H9 (cell line): ENCODE results near the gene RALGAPA1. TPM values are rescaled to one million over a fixed set of nuclear protein-coding genes. Genes with fewer than 3 reads are reported as not detected.

Source experiments
- DNase-seq: peaks from one replicate; pipeline ENCODE4 v3.0.0-alpha.2; 2017
- H2AFZ ChIP-seq: one replicate; pipeline ENCODE4 v1.6.1; 2013; ENCODE audit warnings: mild to moderate bottlenecking, low read length, control low read depth, moderate library complexity
- H2AK5ac ChIP-seq: 2 replicates; pipeline ENCODE4 v1.6.1; 2013; ENCODE audit warnings: low read length, control low read depth, mixed read lengths; ENCODE audit not compliant: insufficient read length
- H2BK120ac ChIP-seq: one replicate; pipeline ENCODE4 v1.6.1; 2013; ENCODE audit warnings: low read depth, mild to moderate bottlenecking, low read length, control low read depth, inconsistent platforms; ENCODE audit not compliant: poor library complexity, severe bottlenecking
- H2BK12ac ChIP-seq: 2 replicates; pipeline ENCODE4 v1.6.1; 2013; ENCODE audit warnings: low read length, control low read depth, mixed read lengths, low read depth; ENCODE audit not compliant: insufficient read length
- H2BK15ac ChIP-seq: 2 replicates; pipeline ENCODE4 v1.6.1; 2013; ENCODE audit warnings: low read depth, low read length, control low read depth
- H2BK20ac ChIP-seq: one replicate; pipeline ENCODE4 v1.6.1; 2013; ENCODE audit warnings: low read depth, mild to moderate bottlenecking, low read length, control low read depth, inconsistent platforms; ENCODE audit not compliant: poor library complexity, severe bottlenecking
- H2BK5ac ChIP-seq: 2 replicates; pipeline ENCODE4 v1.6.1; 2013; ENCODE audit warnings: low read length, control low read depth, mixed read lengths; ENCODE audit not compliant: insufficient read length
- H3K14ac ChIP-seq: 2 replicates; pipeline ENCODE4 v1.6.1; 2013; ENCODE audit warnings: low read length, control low read depth; ENCODE audit not compliant: insufficient read depth
- H3K18ac ChIP-seq: 2 replicates; pipeline ENCODE4 v1.6.1; 2013; ENCODE audit warnings: low read depth, mild to moderate bottlenecking, mixed read lengths, low read length, control low read depth; ENCODE audit not compliant: insufficient read length
- H3K23ac ChIP-seq: 2 replicates; pipeline ENCODE4 v1.6.1; 2013; ENCODE audit warnings: low read length, control low read depth, mixed read lengths, low read depth; ENCODE audit not compliant: insufficient read length
- H3K23me2 ChIP-seq: 2 replicates; pipeline ENCODE4 v1.6.1; 2013; ENCODE audit warnings: low read depth, mild to moderate bottlenecking, mixed read lengths, low read length, control low read depth; ENCODE audit not compliant: insufficient read length, poor library complexity, severe bottlenecking
- H3K27ac ChIP-seq: 2 replicates; pipeline ENCODE4 v1.5.1; 2013; ENCODE audit warnings: low read length, control low read depth, mixed read lengths, low read depth; ENCODE audit not compliant: insufficient read length
- H3K27me3 ChIP-seq: 2 replicates; pipeline ENCODE4 v1.6.1; 2013; ENCODE audit warnings: low read length, control low read depth, inconsistent platforms; ENCODE audit not compliant: insufficient read depth
- H3K4ac ChIP-seq: 2 replicates; pipeline ENCODE4 v1.6.1; 2013; ENCODE audit warnings: low read depth, mild to moderate bottlenecking, control low read depth, inconsistent platforms, low read length, moderate library complexity
- H3K4me1 ChIP-seq: 2 replicates; pipeline ENCODE4 v1.6.1; 2013; ENCODE audit warnings: low read length, control low read depth, inconsistent platforms; ENCODE audit not compliant: insufficient read depth
- H3K4me2 ChIP-seq: 2 replicates; pipeline ENCODE4 v1.6.1; 2013; ENCODE audit warnings: low read length, control low read depth, mixed read lengths; ENCODE audit not compliant: insufficient read length, insufficient read depth
- H3K56ac ChIP-seq: 2 replicates; pipeline ENCODE4 v1.6.1; 2013; ENCODE audit warnings: low read depth, mild to moderate bottlenecking, mixed read lengths, low read length, control low read depth; ENCODE audit not compliant: insufficient read length
- H3K79me1 ChIP-seq: 2 replicates; pipeline ENCODE4 v1.6.1; 2013; ENCODE audit warnings: low read depth, mild to moderate bottlenecking, moderate library complexity, low read length, control low read depth, inconsistent platforms; ENCODE audit not compliant: insufficient read depth, poor library complexity, severe bottlenecking
- H3K79me2 ChIP-seq: 2 replicates; pipeline ENCODE4 v1.6.1; 2013; ENCODE audit warnings: low read length, control low read depth, inconsistent platforms; ENCODE audit not compliant: insufficient read depth
- H3K9ac ChIP-seq: 2 replicates; pipeline ENCODE4 v1.6.1; 2013; ENCODE audit warnings: low read length, control low read depth, mixed read lengths; ENCODE audit not compliant: insufficient read length; ENCODE audit errors: extremely low read depth
- H3K9me3 ChIP-seq: one replicate; pipeline ENCODE4 v1.6.1; 2013; ENCODE audit warnings: low read depth, low read length, inconsistent platforms; ENCODE audit not compliant: control insufficient read depth
- H3T11ph ChIP-seq: one replicate; pipeline ENCODE4 v1.6.1; 2013; ENCODE audit warnings: mild to moderate bottlenecking, low read length, control low read depth, inconsistent platforms
- H4K20me1 ChIP-seq: one replicate; pipeline ENCODE4 v1.6.1; 2013; ENCODE audit not compliant: control insufficient read depth, insufficient read length, insufficient read depth
- H4K5ac ChIP-seq: 2 replicates; pipeline ENCODE4 v1.6.1; 2013; ENCODE audit warnings: low read depth, mild to moderate bottlenecking, mixed read lengths, low read length, control low read depth; ENCODE audit not compliant: insufficient read length
- H4K8ac ChIP-seq: replicated peaks from 2 replicates; pipeline ENCODE4 v1.6.1; 2013; ENCODE audit warnings: low read length, control low read depth, mixed read lengths, low read depth; ENCODE audit not compliant: insufficient read length
- H4K91ac ChIP-seq: 2 replicates; pipeline ENCODE4 v1.6.1; 2013; ENCODE audit warnings: low read depth, mild to moderate bottlenecking, moderate library complexity, mixed read lengths, low read length, control low read depth; ENCODE audit not compliant: insufficient read length
- H3K27ac Mint-ChIP-seq, 3 experiments: 2 replicates in 2 of 3; 3 replicates in 1 of 3; pipeline ENCODE4 v1.8.0; 2020 to 2021; ENCODE audit warnings: mixed read lengths in 3 of 3, mild to moderate bottlenecking in 1 of 3, moderate library complexity in 1 of 3
- H3K27me3 Mint-ChIP-seq: 2 replicates; pipeline ENCODE4 v1.8.0; 2021; ENCODE audit warnings: low read depth, mild to moderate bottlenecking, moderate library complexity, mixed read lengths
- H3K36me3 Mint-ChIP-seq, 3 experiments: 2 replicates in 2 of 3; 3 replicates in 1 of 3; pipeline ENCODE4 v1.8.0; 2020 to 2021; ENCODE audit warnings: low read depth in 3 of 3, mixed read lengths in 3 of 3; ENCODE audit not compliant: insufficient read depth in 1 of 3
- H3K4me1 Mint-ChIP-seq, 2 experiments: 2 replicates each; pipeline ENCODE4 v1.8.0; 2020; ENCODE audit warnings: mixed read lengths in 2 of 2
- H3K4me3 Mint-ChIP-seq, 2 experiments: 2 replicates in 1 of 2; 3 replicates in 1 of 2; pipeline ENCODE4 v1.8.0; 2020 to 2021; ENCODE audit warnings: mild to moderate bottlenecking in 2 of 2, mixed read lengths in 2 of 2, moderate library complexity in 1 of 2
- H3K9me3 Mint-ChIP-seq, 2 experiments: 2 replicates in 1 of 2; 3 replicates in 1 of 2; pipeline ENCODE4 v1.8.0; 2020; ENCODE audit warnings: mild to moderate bottlenecking in 2 of 2, mixed read lengths in 2 of 2, moderate library complexity in 1 of 2
- WGBS: extraction: QIAGEN DNeasy Blood & Tissue Kit; methylation state at CpG from one replicate; pipeline ENCODE4 v1.1.7; 2013; ENCODE audit warnings: missing lambda C conversion rate, low lambda C conversion rate, mixed read lengths; ENCODE audit not compliant: insufficient read length; ENCODE audit errors: extremely low coverage; 5-methylcytosine and 5-hydroxymethylcytosine counted together
- total RNA-seq: library from RNA; stranded (reverse); gene quantifications from 2 replicates; pipeline ENCODE4 v1.2.1, GENCODE V29; 2021
- TF ChIP-seq, protein P1 (sequence below): fragments of 200-600 bp; sonication (generic); conservative IDR thresholded peaks from 3 replicates; pipeline ENCODE4 v1.8.0; 2021; ENCODE audit warnings: antibody characterized with exemption, mild to moderate bottlenecking

The RALGAPA1 gene
- total RNA-seq, 1 experiment from 2014 or later: 29.8 TPM

GRCh38 chr14:35533357-35534207, 275.5 kb downstream of the RALGAPA1 start, which contains the start of gene INSM2:
Gene INSM2, plus strand, starts transcription at chr14:35534164. Its CDS starts 89 bp downstream, at chr14:35534253.
- Histone ChIP-seq H2AK5ac (no peak within 1 kb of the TSS), H3K14ac (no peak within 1 kb of the TSS), H3K23me2 (peaks cover 9% of the 10 kb centered on the region), H3K56ac (no peak within 1 kb of the TSS), H3K27ac (no peak within 1 kb of the TSS), H3K27me3 (peaks cover 23% of the 10 kb centered on the region), H3K9ac (no peak within 1 kb of the TSS), H2BK15ac (no peak within 1 kb of the TSS), H2BK12ac (no peak within 1 kb of the TSS), H2BK120ac (no peak within 1 kb of the TSS), H3K79me2 (no peaks in the 10 kb centered on the region), H3K23ac (no peak within 1 kb of the TSS), H3K4ac (no peak within 1 kb of the TSS), H3K4me2 (peak within 1 kb of the TSS; percentile 63), H4K91ac (no peak within 1 kb of the TSS), H4K5ac (no peak within 1 kb of the TSS), H4K20me1 (no peaks in the 10 kb centered on the region), H2BK5ac (no peak within 1 kb of the TSS), H3K18ac (no peak within 1 kb of the TSS), H3K9me3 (no peaks in the 10 kb centered on the region), H2BK20ac (no peak within 1 kb of the TSS), H3K79me1 (no peaks in the 10 kb centered on the region), H2AFZ (no peak within 1 kb of the TSS), H3T11ph (no peak within 1 kb of the TSS), H4K8ac (no peak within 1 kb of the TSS), H3K4me1 (no peaks in the 10 kb centered on the region)
- no peaks in the 10 kb centered on the region for H3K9me3 Mint-ChIP-seq
- no peak within 1 kb of the TSS; a peak in 1 of 7 replicates for H3K27ac Mint-ChIP-seq
- peaks cover 91% of the 10 kb centered on the region for H3K27me3 Mint-ChIP-seq
- peak within 1 kb of the TSS; percentile 68 to 86 for H3K4me3 Mint-ChIP-seq
- DNase-seq: peak; percentile 92
- peaks cover 9 to 10% of the 10 kb centered on the region in 2 experiments; a peak in 2 of 4 replicates for H3K4me1 Mint-ChIP-seq
- no peaks in the 10 kb centered on the region for H3K36me3 Mint-ChIP-seq
- no CpG with 5 or more reads among the region's 100 CpGs for WGBS
- TF ChIP-seq, protein P1, sequence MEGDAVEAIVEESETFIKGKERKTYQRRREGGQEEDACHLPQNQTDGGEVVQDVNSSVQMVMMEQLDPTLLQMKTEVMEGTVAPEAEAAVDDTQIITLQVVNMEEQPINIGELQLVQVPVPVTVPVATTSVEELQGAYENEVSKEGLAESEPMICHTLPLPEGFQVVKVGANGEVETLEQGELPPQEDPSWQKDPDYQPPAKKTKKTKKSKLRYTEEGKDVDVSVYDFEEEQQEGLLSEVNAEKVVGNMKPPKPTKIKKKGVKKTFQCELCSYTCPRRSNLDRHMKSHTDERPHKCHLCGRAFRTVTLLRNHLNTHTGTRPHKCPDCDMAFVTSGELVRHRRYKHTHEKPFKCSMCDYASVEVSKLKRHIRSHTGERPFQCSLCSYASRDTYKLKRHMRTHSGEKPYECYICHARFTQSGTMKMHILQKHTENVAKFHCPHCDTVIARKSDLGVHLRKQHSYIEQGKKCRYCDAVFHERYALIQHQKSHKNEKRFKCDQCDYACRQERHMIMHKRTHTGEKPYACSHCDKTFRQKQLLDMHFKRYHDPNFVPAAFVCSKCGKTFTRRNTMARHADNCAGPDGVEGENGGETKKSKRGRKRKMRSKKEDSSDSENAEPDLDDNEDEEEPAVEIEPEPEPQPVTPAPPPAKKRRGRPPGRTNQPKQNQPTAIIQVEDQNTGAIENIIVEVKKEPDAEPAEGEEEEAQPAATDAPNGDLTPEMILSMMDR: no peak
